Neural progenitor cell (in vitro differentiated cells): ENCODE results near the gene GABRB2.

Experiments
- EZH2phosphoT487 ChIP-seq: fragments of 200-600 bp; sonication (generic); IDR thresholded peaks from 2 replicates; pipeline ENCODE4 v1.6.1; 2017; ENCODE audit warnings: antibody characterized with exemption
- TF ChIP-seq, protein P1 (sequence below): fragments of 200-600 bp; sonication (generic); IDR thresholded peaks from 2 replicates; pipeline ENCODE4 v1.5.1; 2017; ENCODE audit warnings: antibody characterized with exemption, mild to moderate bottlenecking

GRCh38 chr5:161431963-161432362, 114.6 kb downstream of the GABRB2 start:
- TF ChIP-seq, protein P1, sequence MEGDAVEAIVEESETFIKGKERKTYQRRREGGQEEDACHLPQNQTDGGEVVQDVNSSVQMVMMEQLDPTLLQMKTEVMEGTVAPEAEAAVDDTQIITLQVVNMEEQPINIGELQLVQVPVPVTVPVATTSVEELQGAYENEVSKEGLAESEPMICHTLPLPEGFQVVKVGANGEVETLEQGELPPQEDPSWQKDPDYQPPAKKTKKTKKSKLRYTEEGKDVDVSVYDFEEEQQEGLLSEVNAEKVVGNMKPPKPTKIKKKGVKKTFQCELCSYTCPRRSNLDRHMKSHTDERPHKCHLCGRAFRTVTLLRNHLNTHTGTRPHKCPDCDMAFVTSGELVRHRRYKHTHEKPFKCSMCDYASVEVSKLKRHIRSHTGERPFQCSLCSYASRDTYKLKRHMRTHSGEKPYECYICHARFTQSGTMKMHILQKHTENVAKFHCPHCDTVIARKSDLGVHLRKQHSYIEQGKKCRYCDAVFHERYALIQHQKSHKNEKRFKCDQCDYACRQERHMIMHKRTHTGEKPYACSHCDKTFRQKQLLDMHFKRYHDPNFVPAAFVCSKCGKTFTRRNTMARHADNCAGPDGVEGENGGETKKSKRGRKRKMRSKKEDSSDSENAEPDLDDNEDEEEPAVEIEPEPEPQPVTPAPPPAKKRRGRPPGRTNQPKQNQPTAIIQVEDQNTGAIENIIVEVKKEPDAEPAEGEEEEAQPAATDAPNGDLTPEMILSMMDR, result no peak
- no peak for TF ChIP-seq EZH2phosphoT487
